HCT116 (cell line): ENCODE data around the gene RAD21L1. TPM values are rescaled to one million over a fixed set of nuclear protein-coding genes. Genes with fewer than 3 reads are reported as not detected.

Experiments
- ATAC-seq: fragments of 200-7000 bp; cut with Tn5 transposase; 2 replicates; pipeline ENCODE4 v1.9.1; 2020; ENCODE audit warnings: mild to moderate bottlenecking, moderate library complexity
- BruUV-seq: library from RNA; stranded (reverse); fragments of 400-500 nt; replicated peaks from 2 replicates; lab custom pipeline; 2021; lab: Mats Ljungman, UMichigan
- CTCF ChIA-PET: fragments of 300-600 bp; sonication (Branson Sonifier 250); formaldehyde crosslinking; loops from one replicate; lab custom pipeline; 2021; ENCODE audit warnings: antibody characterized with exemption; lab: Charles Lee
- POLR2A ChIA-PET: fragments of 300-600, 350-600 bp; sonication (Branson Sonifier 250); formaldehyde crosslinking; loops from one replicate; lab custom pipeline; 2021; ENCODE audit warnings: antibody characterized with exemption; lab: Charles Lee
- RAD21 ChIA-PET, 2 experiments: fragments of 300-600 bp; sonication (Branson Sonifier 250); formaldehyde crosslinking; loops; one replicate each; lab custom pipeline; 2023; ENCODE audit warnings: low total read pairs in 2 of 2; ENCODE audit not compliant: uncharacterized antibody in 2 of 2, unreplicated experiment in 2 of 2, low non-redundant PET in 1 of 2; lab: Charles Lee
- DNase-seq: peaks from one replicate; pipeline ENCODE4 v3.0.0-alpha.2; 2010; ENCODE audit warnings: low read depth, low spot score
- H2AFZ ChIP-seq: fragments of 200-600 bp; shearing (Covaris generic), sonication (generic); 2 replicates; pipeline ENCODE4 v1.6.1; 2017; ENCODE audit warnings: low read depth, mixed run types, mixed read lengths, antibody characterized with exemption, low read length; ENCODE audit not compliant: poor library complexity, severe bottlenecking
- H3K27ac ChIP-seq: 2 replicates; pipeline ENCODE4 v1.5.1; 2012; ENCODE audit warnings: low read depth, low read length
- H3K27me3 ChIP-seq: fragments of 200-600 bp; sonication (generic); 2 replicates; pipeline ENCODE4 v1.6.1; 2016; ENCODE audit warnings: mixed run types, low read length, mixed read lengths; ENCODE audit not compliant: insufficient read depth
- H3K36me3 ChIP-seq, 2 experiments: fragments of 200-500 bp in 1 of 2; fragments of 200-600 bp in 1 of 2; sonication (Bioruptor generic) in 1 of 2; sonication (generic) in 1 of 2; 2 replicates each; pipeline versions ENCODE4 v1.5.1 to v1.6.1; 2014 to 2016; ENCODE audit warnings: low read length in 2 of 2, inconsistent platforms in 1 of 2, mixed read lengths in 1 of 2, mixed run types in 1 of 2; ENCODE audit not compliant: insufficient read depth in 2 of 2, control insufficient read depth in 1 of 2
- H3K4me1 ChIP-seq, 2 experiments: fragments of 200-600 bp in 1 of 2; sonication (generic) in 1 of 2; 2 replicates each; pipeline versions ENCODE4 v1.5.1 to v1.6.1; 2012 to 2017; ENCODE audit warnings: low read length in 2 of 2, inconsistent platforms in 1 of 2, mild to moderate bottlenecking in 1 of 2, mixed read lengths in 1 of 2, mixed run types in 1 of 2, moderate library complexity in 1 of 2; ENCODE audit not compliant: insufficient read depth in 2 of 2, control insufficient read depth in 1 of 2
- H3K4me2 ChIP-seq: fragments of 200-600 bp; sonication (generic); 2 replicates; pipeline ENCODE4 v1.6.1; 2017; ENCODE audit warnings: mixed run types, low read length, mixed read lengths
- H3K4me3 ChIP-seq, 2 experiments: fragments of 200-600 bp in 1 of 2; sonication (generic) in 1 of 2; replicated peaks in 1 of 2; 2 replicates each; pipeline ENCODE4 v1.5.1; 2011 to 2016; ENCODE audit warnings: low read length in 2 of 2, control low read depth in 1 of 2, low read depth in 1 of 2, mild to moderate bottlenecking in 1 of 2, mixed read lengths in 1 of 2, mixed run types in 1 of 2
- H3K79me2 ChIP-seq: fragments of 200-600 bp; sonication (generic); 2 replicates; pipeline ENCODE4 v1.6.1; 2017; ENCODE audit warnings: mild to moderate bottlenecking, mixed run types, low read length, moderate library complexity, mixed read lengths; ENCODE audit not compliant: insufficient read depth
- H3K9ac ChIP-seq: fragments of 200-600 bp; sonication (generic); 2 replicates; pipeline ENCODE4 v1.6.1; 2016; ENCODE audit warnings: low read length, mixed read lengths
- H3K9me2 ChIP-seq: fragments of 200-600 bp; sonication (generic), shearing (Covaris generic); 2 replicates; pipeline ENCODE4 v1.6.1; 2017; ENCODE audit warnings: mixed run types, mild to moderate bottlenecking, moderate library complexity; ENCODE audit not compliant: insufficient read depth
- H3K9me3 ChIP-seq, 2 experiments: fragments of 200-500 bp in 1 of 2; fragments of 200-600 bp in 1 of 2; sonication (Bioruptor generic) in 1 of 2; sonication (generic) in 1 of 2; 2 replicates each; pipeline ENCODE4 v1.6.1; 2014 to 2017; ENCODE audit warnings: low read length in 2 of 2, mixed read lengths in 2 of 2, inconsistent platforms in 1 of 2, low read depth in 1 of 2, mild to moderate bottlenecking in 1 of 2, mixed run types in 1 of 2, moderate library complexity in 1 of 2; ENCODE audit not compliant: control insufficient read depth in 1 of 2, insufficient read depth in 1 of 2
- H4K20me1 ChIP-seq: fragments of 200-600 bp; sonication (generic), shearing (Covaris generic); 2 replicates; pipeline ENCODE4 v1.6.1; 2017; ENCODE audit warnings: mixed run types, mild to moderate bottlenecking, moderate library complexity; ENCODE audit not compliant: insufficient read depth
- ATF3 ChIP-seq: IDR thresholded peaks from 2 replicates; pipeline ENCODE4 v1.6.1; 2012
- CBX3 ChIP-seq: IDR thresholded peaks from 2 replicates; pipeline ENCODE4 v1.6.1; 2012; ENCODE audit warnings: low read depth
- CEBPB ChIP-seq: IDR thresholded peaks from 2 replicates; pipeline ENCODE4 v1.6.1; 2012; ENCODE audit warnings: low read depth
- CTCF ChIP-seq, 3 experiments: fragments of 200-600 bp in 1 of 3; sonication (generic) in 1 of 3; IDR thresholded peaks in 2 of 3; conservative IDR thresholded peaks in 1 of 3; 2 replicates each; pipeline ENCODE4 v1.5.1; 2012 to 2017; ENCODE audit warnings: low read depth in 2 of 3, low read length in 2 of 3, antibody characterized with exemption in 1 of 3, borderline replicate concordance in 1 of 3, control low read depth in 1 of 3, mild to moderate bottlenecking in 1 of 3, mixed read lengths in 1 of 3, mixed run types in 1 of 3, moderate library complexity in 1 of 3; ENCODE audit not compliant: insufficient read depth in 1 of 3
- EGR1 ChIP-seq: IDR thresholded peaks from 2 replicates; pipeline ENCODE4 v1.6.1; 2012; ENCODE audit warnings: low read depth
- ELF1 ChIP-seq: IDR thresholded peaks from 2 replicates; pipeline ENCODE4 v1.6.1; 2012; ENCODE audit warnings: low read depth, borderline replicate concordance
- EZH2 ChIP-seq: fragments of 200-600 bp; sonication (generic); IDR thresholded peaks from 2 replicates; pipeline ENCODE4 v1.6.1; 2017; ENCODE audit warnings: antibody characterized with exemption, mixed run types
- FOSL1 ChIP-seq: IDR thresholded peaks from 2 replicates; pipeline ENCODE4 v1.6.1; 2012; ENCODE audit warnings: low read depth
- JUND ChIP-seq: IDR thresholded peaks from 2 replicates; pipeline ENCODE4 v1.6.1; 2012
- MAX ChIP-seq: IDR thresholded peaks from 2 replicates; pipeline ENCODE4 v1.6.1; 2012
- POLR2A ChIP-seq: IDR thresholded peaks from 2 replicates; pipeline ENCODE4 v1.7.0; 2011; ENCODE audit warnings: borderline replicate concordance; ENCODE audit not compliant: insufficient read depth, insufficient read length; ENCODE audit errors: extremely low read depth
- POLR2AphosphoS5 ChIP-seq: IDR thresholded peaks from 2 replicates; pipeline ENCODE4 v1.6.1; 2011; ENCODE audit warnings: mild to moderate bottlenecking, low read depth, low read length, moderate library complexity
- SIN3A ChIP-seq: IDR thresholded peaks from 2 replicates; pipeline ENCODE4 v1.6.1; 2012; ENCODE audit warnings: low read depth
- SP1 ChIP-seq: IDR thresholded peaks from 2 replicates; pipeline ENCODE4 v1.6.1; 2012; ENCODE audit warnings: low read depth
- SRF ChIP-seq: IDR thresholded peaks from 2 replicates; pipeline ENCODE4 v1.6.1; 2012; ENCODE audit warnings: low read depth
- YY1 ChIP-seq: IDR thresholded peaks from 2 replicates; pipeline ENCODE4 v1.6.1; 2011; ENCODE audit warnings: low read length, low read depth, moderate library complexity, mild to moderate bottlenecking; ENCODE audit not compliant: insufficient replicate concordance; ENCODE audit errors: extremely low read depth
- ZBTB33 ChIP-seq: IDR thresholded peaks from 2 replicates; pipeline ENCODE4 v1.6.1; 2011; ENCODE audit warnings: mild to moderate bottlenecking, low read length, moderate library complexity; ENCODE audit not compliant: insufficient replicate concordance; ENCODE audit errors: extremely low read depth
- ZFX ChIP-seq: fragments of 450-650 bp; IDR thresholded peaks from 2 replicates; pipeline ENCODE4 v1.6.1; 2017
- intact Hi-C: fragments of 100-400 bp; cut with micrococcal nuclease; formaldehyde crosslinking; loops from 2 replicates; pipeline ENCODE4 v1.10.0; 2022
- total RNA-seq: library from RNA; stranded (reverse); gene quantifications from one replicate; pipeline ENCODE4 v1.2.1, GENCODE V29; 2021; ENCODE audit not compliant: unreplicated experiment

Gene RAD21L1
- total RNA-seq, 1 experiment from 2014 or later: 0.17 TPM

- no peaks in the 10 kb centered on the region for H3K9me2 ChIP-seq
- intact Hi-C loops: no loop called here
- H3K27ac ChIP-seq: no peak overlapping the region
- RAD21 ChIA-PET: no interaction called here
- CTCF ChIA-PET: no interaction called here
- no peak overlapping the region for H3K4me3 ChIP-seq
- no peaks in the 10 kb centered on the region for H3K9me3 ChIP-seq
- DNase-seq (no peak), ATAC-seq (no peak)
- no peaks in the 10 kb centered on the region for H3K79me2 ChIP-seq
- no peak overlapping the region for H2AFZ ChIP-seq
- H3K9ac ChIP-seq: no peak overlapping the region
- H3K4me2 ChIP-seq: no peak overlapping the region
- no peaks in the 10 kb centered on the region for H4K20me1 ChIP-seq
- no peaks in the 10 kb centered on the region for H3K4me1 ChIP-seq
- peaks cover 3% of the 10 kb centered on the region; the same call in 1 of the 2 replicates for H3K27me3 ChIP-seq
- POLR2A ChIA-PET: no interaction called here
- TF ChIP-seq POLR2AphosphoS5: no peak
- TF ChIP-seq MAX: no peak
- TF ChIP-seq SRF: no peak
- no peak for TF ChIP-seq YY1
- no peak for TF ChIP-seq SP1
- TF ChIP-seq EZH2: no peak
- TF ChIP-seq ATF3: no peak
- TF ChIP-seq CTCF (IDR thresholded peaks at IDR 0.05 in 2 of 3, conservative IDR thresholded peaks at IDR 0.05 in 1 of 3; ENCODE audit: borderline replicate concordance in 1 of 3, insufficient read depth in 1 of 3, low read depth in 2 of 3, low read length in 2 of 3): no peak
- no peak for TF ChIP-seq EGR1
- TF ChIP-seq CBX3: no peak
- TF ChIP-seq ZBTB33: no peak
- no peak for TF ChIP-seq FOSL1
- TF ChIP-seq POLR2A: no peak
- TF ChIP-seq JUND: no peak
- TF ChIP-seq ZFX: no peak
- TF ChIP-seq CEBPB: no peak
- no peak for TF ChIP-seq SIN3A
- no peak for TF ChIP-seq ELF1
- H3K36me3 ChIP-seq: no peaks in the 10 kb centered on the region
- BruUV-seq: no TSS peak
Observed at GRCh38 chr20:1195226-1195625, 30.6 kb upstream of the RAD21L1 start.
